Measurements from ENCODE around the gene ITGB5. TPM values are rescaled to one million over a fixed set of nuclear protein-coding genes. Genes with fewer than 3 reads are reported as not detected.

ITGB5 gene
- total RNA-seq, 2 experiments from 2014 or later = not detected

GRCh38 chr3:124814620-124815421 is 72.3 kb downstream of the ITGB5 start:
- H4K20me1 ChIP-seq (ENCODE audit: insufficient read depth, low read length) = no peaks in the 10 kb centered on the region
- H3K9me3 ChIP-seq (ENCODE audit: low read length) = no peaks in the 10 kb centered on the region
- no peak overlapping the region for H2AFZ ChIP-seq (ENCODE audit: low read length)
- no TSS peak for BruUV-seq (replicated peaks)
- no peak for DNase-seq (ENCODE audit: low spot score)
- H3K4me3 ChIP-seq (ENCODE audit: low read depth, low read length, poor library complexity, severe bottlenecking) = no peak overlapping the region
- H3K79me2 ChIP-seq (ENCODE audit: insufficient read depth, low read depth, low read length) = no peaks in the 10 kb centered on the region
- ChIA-PET POLR2A (no interaction called here), CTCF (ENCODE audit: unreplicated experiment) (no interaction called here)
- no peak overlapping the region for H3K4me2 ChIP-seq (ENCODE audit: low read length)
- no peak for TF ChIP-seq EZH2phosphoT487 (IDR thresholded peaks at IDR 0.05; ENCODE audit: borderline replicate concordance, low read depth, low read length)
- TF ChIP-seq, protein P1, sequence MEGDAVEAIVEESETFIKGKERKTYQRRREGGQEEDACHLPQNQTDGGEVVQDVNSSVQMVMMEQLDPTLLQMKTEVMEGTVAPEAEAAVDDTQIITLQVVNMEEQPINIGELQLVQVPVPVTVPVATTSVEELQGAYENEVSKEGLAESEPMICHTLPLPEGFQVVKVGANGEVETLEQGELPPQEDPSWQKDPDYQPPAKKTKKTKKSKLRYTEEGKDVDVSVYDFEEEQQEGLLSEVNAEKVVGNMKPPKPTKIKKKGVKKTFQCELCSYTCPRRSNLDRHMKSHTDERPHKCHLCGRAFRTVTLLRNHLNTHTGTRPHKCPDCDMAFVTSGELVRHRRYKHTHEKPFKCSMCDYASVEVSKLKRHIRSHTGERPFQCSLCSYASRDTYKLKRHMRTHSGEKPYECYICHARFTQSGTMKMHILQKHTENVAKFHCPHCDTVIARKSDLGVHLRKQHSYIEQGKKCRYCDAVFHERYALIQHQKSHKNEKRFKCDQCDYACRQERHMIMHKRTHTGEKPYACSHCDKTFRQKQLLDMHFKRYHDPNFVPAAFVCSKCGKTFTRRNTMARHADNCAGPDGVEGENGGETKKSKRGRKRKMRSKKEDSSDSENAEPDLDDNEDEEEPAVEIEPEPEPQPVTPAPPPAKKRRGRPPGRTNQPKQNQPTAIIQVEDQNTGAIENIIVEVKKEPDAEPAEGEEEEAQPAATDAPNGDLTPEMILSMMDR (conservative IDR thresholded peaks at IDR 0.05; ENCODE audit: low read length) = no peak
- H3K36me3 ChIP-seq (ENCODE audit: insufficient read depth, low read length) = no peaks in the 10 kb centered on the region
- H3K27ac ChIP-seq (ENCODE audit: low read depth, low read length, poor library complexity, severe bottlenecking) = no peak overlapping the region
- intact Hi-C loops (cut with micrococcal nuclease; ENCODE audit: unreplicated experiment) = no loop called here
- H3K9me2 ChIP-seq (ENCODE audit: insufficient read depth, low read length) = no peaks in the 10 kb centered on the region
- H3K4me1 ChIP-seq (ENCODE audit: insufficient read depth, low read length, poor library complexity, severe bottlenecking) = no peaks in the 10 kb centered on the region

DNA sequence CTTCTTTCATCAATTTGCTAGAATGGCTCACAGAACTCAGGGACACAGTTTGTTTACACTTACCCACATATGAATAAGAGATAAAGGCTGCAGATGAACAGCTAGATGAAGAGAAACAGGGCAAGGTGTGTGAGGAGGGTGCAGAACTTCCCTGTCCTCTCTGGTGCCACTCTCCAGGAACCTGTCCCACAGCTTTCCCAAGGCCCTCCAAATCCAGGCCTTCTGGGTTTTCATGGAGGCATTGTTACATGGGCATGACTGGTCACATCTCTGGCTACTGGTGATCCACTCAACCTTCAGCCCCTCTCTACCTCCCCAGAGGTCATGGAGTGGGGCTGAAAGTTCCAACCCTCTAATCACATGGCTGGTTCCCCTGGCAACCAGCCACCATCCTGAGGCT is 73.6 kb downstream of the ITGB5 start:
- POLR2A ChIA-PET = no interaction called here
- TF ChIP-seq, protein P1 (conservative IDR thresholded peaks at IDR 0.05; ENCODE audit: low read length) = no peak
- TF ChIP-seq EZH2phosphoT487 (IDR thresholded peaks at IDR 0.05; ENCODE audit: borderline replicate concordance, low read depth, low read length) = no peak
- Histone ChIP-seq H3K27ac (ENCODE audit: low read depth, low read length, poor library complexity, severe bottlenecking) (no peak overlapping the region), H2AFZ (ENCODE audit: low read length) (no peak overlapping the region), H3K9me2 (ENCODE audit: insufficient read depth, low read length) (no peaks in the 10 kb centered on the region), H3K36me3 (ENCODE audit: insufficient read depth, low read length) (no peaks in the 10 kb centered on the region), H3K4me1 (ENCODE audit: insufficient read depth, low read length, poor library complexity, severe bottlenecking) (no peaks in the 10 kb centered on the region), H3K79me2 (ENCODE audit: insufficient read depth, low read depth, low read length) (no peaks in the 10 kb centered on the region), H3K4me3 (ENCODE audit: low read depth, low read length, poor library complexity, severe bottlenecking) (no peak overlapping the region), H4K20me1 (ENCODE audit: insufficient read depth, low read length) (no peaks in the 10 kb centered on the region), H3K4me2 (ENCODE audit: low read length) (no peak overlapping the region), H3K9me3 (ENCODE audit: low read length) (no peaks in the 10 kb centered on the region)
- intact Hi-C loops (cut with micrococcal nuclease; ENCODE audit: unreplicated experiment) = no loop called here
- BruUV-seq (replicated peaks) = no TSS peak
- no peak for DNase-seq (ENCODE audit: low spot score)
- CTCF ChIA-PET (ENCODE audit: unreplicated experiment) = no interaction called here
